OCI-LY1 (cell line): ENCODE data around the gene ERRFI1.
"Not testable (repeated sequence)": the region's sequence is repeated elsewhere in the genome, so short reads cannot be mapped to it uniquely, and the experiment has no call there.

Experiments used
- H2AFZ ChIP-seq: fragments of 200-600 bp; sonication (generic), shearing (Covaris generic); 2 replicates; pipeline ENCODE4 v1.6.0; 2014; ENCODE audit warnings: antibody characterized with exemption, mild to moderate bottlenecking, low read length
- H3F3A ChIP-seq: fragments of 200-600 bp; sonication (generic), shearing (Covaris generic); 2 replicates; pipeline ENCODE4 v1.6.0; 2014; ENCODE audit warnings: mild to moderate bottlenecking, antibody characterized with exemption, low read length, moderate library complexity; ENCODE audit not compliant: insufficient read depth
- H3K27ac ChIP-seq: fragments of 200-600 bp; sonication (generic); 2 replicates; pipeline ENCODE4 v1.5.1; 2014; ENCODE audit warnings: low read length, mixed run types, mild to moderate bottlenecking, low read depth; ENCODE audit not compliant: poor library complexity, severe bottlenecking
- H3K27me3 ChIP-seq: fragments of 200-600 bp; sonication (generic); 2 replicates; pipeline ENCODE4 v1.6.0; 2014; ENCODE audit warnings: antibody characterized with exemption, mild to moderate bottlenecking, low read length, moderate library complexity; ENCODE audit not compliant: insufficient read depth
- H3K36me3 ChIP-seq: fragments of 200-600 bp; sonication (generic); 2 replicates; pipeline ENCODE4 v1.6.1; 2014; ENCODE audit warnings: mild to moderate bottlenecking, antibody characterized with exemption, low read length, moderate library complexity, mixed read lengths; ENCODE audit not compliant: insufficient read depth
- H3K4me1 ChIP-seq: fragments of 200-600 bp; sonication (generic); 2 replicates; pipeline ENCODE4 v1.5.1; 2014; ENCODE audit warnings: mild to moderate bottlenecking, low read length, moderate library complexity; ENCODE audit not compliant: insufficient read depth, severe bottlenecking
- H3K4me2 ChIP-seq: fragments of 200-600 bp; sonication (generic), shearing (Covaris generic); 2 replicates; pipeline ENCODE4 v1.6.1; 2014; ENCODE audit warnings: low read length
- H3K4me3 ChIP-seq: fragments of 200-600 bp; sonication (generic); 2 replicates; pipeline ENCODE4 v1.5.1; 2014; ENCODE audit warnings: low read length, low read depth, mild to moderate bottlenecking, mixed read lengths; ENCODE audit not compliant: poor library complexity, severe bottlenecking
- H3K79me2 ChIP-seq: fragments of 200-600 bp; shearing (Covaris generic); 2 replicates; pipeline ENCODE4 v1.6.1; 2016; ENCODE audit warnings: mixed run types, low read length, mixed read lengths; ENCODE audit not compliant: insufficient read depth
- H3K9ac ChIP-seq: fragments of 200-600 bp; sonication (generic), shearing (Covaris generic); 2 replicates; pipeline ENCODE4 v1.6.1; 2014; ENCODE audit warnings: mild to moderate bottlenecking, low read length, mixed read lengths
- H3K9me2 ChIP-seq: fragments of 200-600 bp; sonication (generic), shearing (Covaris generic); 2 replicates; pipeline ENCODE4 v1.6.1; 2014; ENCODE audit warnings: low read depth, mild to moderate bottlenecking, low read length, mixed read lengths
- H3K9me3 ChIP-seq: fragments of 200-600 bp; shearing (Covaris generic); 2 replicates; pipeline ENCODE4 v1.6.1; 2014; ENCODE audit warnings: low read length, mixed read lengths
- H4K20me1 ChIP-seq: fragments of 200-600 bp; sonication (generic), shearing (Covaris generic); 2 replicates; pipeline ENCODE4 v1.6.0; 2016; ENCODE audit warnings: mild to moderate bottlenecking, low read length; ENCODE audit not compliant: insufficient read depth
- CTCF ChIP-seq: fragments of 200-600 bp; sonication (generic), shearing (Covaris generic); IDR thresholded peaks from 2 replicates; pipeline ENCODE4 v1.5.1; 2017; ENCODE audit warnings: mild to moderate bottlenecking, antibody characterized with exemption, low read length, moderate library complexity, mixed read lengths
- EZH2 ChIP-seq: fragments of 200-600 bp; sonication (generic), shearing (Covaris generic); IDR thresholded peaks from 2 replicates; pipeline ENCODE4 v1.8.0; 2017; ENCODE audit warnings: borderline replicate concordance, mixed run types, mild to moderate bottlenecking, antibody characterized with exemption, low read length, moderate library complexity, mixed read lengths

The ERRFI1 gene

GRCh38 chr1:8053878-8054567 lies 27.9 kb upstream of the ERRFI1 start:
- no peak overlapping the region for H3K9ac ChIP-seq
- H3F3A ChIP-seq: no peaks in the 10 kb centered on the region
- no peaks in the 10 kb centered on the region for H3K4me1 ChIP-seq
- no peaks in the 10 kb centered on the region for H4K20me1 ChIP-seq
- no peaks in the 10 kb centered on the region for H3K27me3 ChIP-seq
- H3K4me2 ChIP-seq: no peak overlapping the region
- H3K9me3 ChIP-seq: no peaks in the 10 kb centered on the region
- no peak for TF ChIP-seq EZH2
- TF ChIP-seq CTCF: no peak
- H3K4me3 ChIP-seq: no peak overlapping the region
- no peaks in the 10 kb centered on the region for H3K79me2 ChIP-seq
- H3K36me3 ChIP-seq: no peaks in the 10 kb centered on the region
- no peak overlapping the region for H2AFZ ChIP-seq
- no peaks in the 10 kb centered on the region for H3K9me2 ChIP-seq
- no peak overlapping the region for H3K27ac ChIP-seq

- Histone ChIP-seq H3K9ac (no peak overlapping the region), H3K4me3 (no peak overlapping the region)
These were observed 25.5 kb upstream of the ERRFI1 start for GRCh38 chr1:8051650-8052049.

GRCh38 chr1:8049229-8049628 lies 23.1 kb upstream of the ERRFI1 start:
- H3K79me2 ChIP-seq, H3K9ac ChIP-seq, H3K9me3 ChIP-seq, H3K4me1 ChIP-seq, H3K36me3 ChIP-seq, H3K27me3 ChIP-seq, H3K9me2 ChIP-seq, H3K4me3 ChIP-seq, H3F3A ChIP-seq, H3K4me2 ChIP-seq, H4K20me1 ChIP-seq, H3K27ac ChIP-seq, H2AFZ ChIP-seq: not testable (repeated sequence)

More at GRCh38 chr1:8051650-8052049, 25.5 kb upstream of the ERRFI1 start:
- Histone ChIP-seq H4K20me1 (no peaks in the 10 kb centered on the region), H3K4me2 (no peak overlapping the region), H3K4me1 (no peaks in the 10 kb centered on the region), H3K79me2 (no peaks in the 10 kb centered on the region), H3K27me3 (no peaks in the 10 kb centered on the region), H3K36me3 (no peaks in the 10 kb centered on the region), H3F3A (no peaks in the 10 kb centered on the region), H3K27ac (no peak overlapping the region), H2AFZ (no peak overlapping the region), H3K9me2 (no peaks in the 10 kb centered on the region), H3K9me3 (no peaks in the 10 kb centered on the region)
- no peak for TF ChIP-seq CTCF
- no peak for TF ChIP-seq EZH2
